Lower lobe of right lung (tissue), 2 donors: ENCODE results near the gene WASL. TPM values are rescaled to one million over a fixed set of nuclear protein-coding genes. Genes with fewer than 3 reads are reported as not detected.
"Not testable (repeated sequence)": the region's sequence is repeated elsewhere in the genome, so short reads cannot be mapped to it uniquely, and the experiment has no call there.

Experiments used
- ATAC-seq, 2 donors: fragments of 200-7000 bp; cut with Tn5 transposase; one replicate each; pipeline ENCODE4 v1.9.1; 2020 to 2022; ENCODE audit warnings: mild to moderate bottlenecking in 2 of 2, moderate library complexity in 2 of 2
- DNase-seq: peaks from one replicate; pipeline ENCODE4 v3.0.0-alpha.2; 2020
- H3K27ac ChIP-seq: fragments of 200-600 bp; one replicate; pipeline ENCODE4 v1.8.0; 2022
- H3K27me3 ChIP-seq: fragments of 200-600 bp; one replicate; pipeline ENCODE4 v1.8.0; 2022; ENCODE audit warnings: low read depth
- H3K36me3 ChIP-seq: fragments of 200-600 bp; one replicate; pipeline ENCODE4 v1.8.0; 2022; ENCODE audit warnings: mild to moderate bottlenecking
- H3K4me1 ChIP-seq: fragments of 200-600 bp; one replicate; pipeline ENCODE4 v1.8.0; 2022
- H3K4me3 ChIP-seq: fragments of 200-600 bp; one replicate; pipeline ENCODE4 v1.8.0; 2022; ENCODE audit warnings: mild to moderate bottlenecking
- H3K9me3 ChIP-seq: fragments of 200-600 bp; one replicate; pipeline ENCODE4 v1.8.0; 2022
- intact Hi-C: fragments of 100-400 bp; cut with DNase I; formaldehyde crosslinking; loops from one replicate; pipeline ENCODE4 v1.11.0; 2022
- total RNA-seq: library from RNA; stranded (reverse); fragmentation: NEBNext Ultra II Directional; extraction: Animal tissue kit (Norgen Biotek cat#: 25700); gene quantifications from one replicate; pipeline ENCODE4 v1.2.1, GENCODE V29; 2021
- TF ChIP-seq, protein P1 (sequence below): fragments of 200-600 bp; IDR thresholded peaks from one replicate; pipeline ENCODE4 v1.8.0; 2022; ENCODE audit warnings: antibody characterized with exemption, mild to moderate bottlenecking
- donor health status: DM: no; HTN: yes; CAD: no; lungs with severe emphysema.

Gene WASL
- total RNA-seq, 1 donor from 2014 or later, result 33.3 TPM

DNA sequence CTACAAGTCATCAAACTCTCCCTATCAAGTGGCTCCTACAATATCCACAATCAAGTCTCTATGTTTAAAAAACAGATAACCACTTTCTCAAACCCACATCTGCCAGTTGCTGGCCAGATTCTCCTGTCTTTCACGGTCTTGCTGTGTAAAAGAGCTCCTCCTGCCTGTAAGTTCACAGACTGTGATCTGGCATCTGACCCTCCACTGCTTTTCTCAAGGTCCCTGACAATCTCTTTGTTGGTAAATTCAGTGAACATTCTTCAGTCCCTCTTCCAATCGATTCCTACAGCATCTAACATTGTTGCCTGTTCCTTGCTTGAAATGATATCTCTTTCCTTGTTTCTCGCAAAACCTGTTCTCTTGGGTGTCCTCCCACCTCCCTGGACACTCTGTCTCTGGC, 111.6 kb downstream of the WASL start:
- ATAC-seq (no peak), DNase-seq (no peak)
- intact Hi-C loops, result no loop called here
- no peak overlapping the region for H3K4me3 ChIP-seq
- no peaks in the 10 kb centered on the region for H3K36me3 ChIP-seq
- no peaks in the 10 kb centered on the region for H3K4me1 ChIP-seq
- H3K27me3 ChIP-seq, result no peaks in the 10 kb centered on the region
- H3K27ac ChIP-seq, result no peak overlapping the region
- TF ChIP-seq, protein P1, sequence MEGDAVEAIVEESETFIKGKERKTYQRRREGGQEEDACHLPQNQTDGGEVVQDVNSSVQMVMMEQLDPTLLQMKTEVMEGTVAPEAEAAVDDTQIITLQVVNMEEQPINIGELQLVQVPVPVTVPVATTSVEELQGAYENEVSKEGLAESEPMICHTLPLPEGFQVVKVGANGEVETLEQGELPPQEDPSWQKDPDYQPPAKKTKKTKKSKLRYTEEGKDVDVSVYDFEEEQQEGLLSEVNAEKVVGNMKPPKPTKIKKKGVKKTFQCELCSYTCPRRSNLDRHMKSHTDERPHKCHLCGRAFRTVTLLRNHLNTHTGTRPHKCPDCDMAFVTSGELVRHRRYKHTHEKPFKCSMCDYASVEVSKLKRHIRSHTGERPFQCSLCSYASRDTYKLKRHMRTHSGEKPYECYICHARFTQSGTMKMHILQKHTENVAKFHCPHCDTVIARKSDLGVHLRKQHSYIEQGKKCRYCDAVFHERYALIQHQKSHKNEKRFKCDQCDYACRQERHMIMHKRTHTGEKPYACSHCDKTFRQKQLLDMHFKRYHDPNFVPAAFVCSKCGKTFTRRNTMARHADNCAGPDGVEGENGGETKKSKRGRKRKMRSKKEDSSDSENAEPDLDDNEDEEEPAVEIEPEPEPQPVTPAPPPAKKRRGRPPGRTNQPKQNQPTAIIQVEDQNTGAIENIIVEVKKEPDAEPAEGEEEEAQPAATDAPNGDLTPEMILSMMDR, result no peak
- H3K9me3 ChIP-seq, result no peaks in the 10 kb centered on the region

DNA sequence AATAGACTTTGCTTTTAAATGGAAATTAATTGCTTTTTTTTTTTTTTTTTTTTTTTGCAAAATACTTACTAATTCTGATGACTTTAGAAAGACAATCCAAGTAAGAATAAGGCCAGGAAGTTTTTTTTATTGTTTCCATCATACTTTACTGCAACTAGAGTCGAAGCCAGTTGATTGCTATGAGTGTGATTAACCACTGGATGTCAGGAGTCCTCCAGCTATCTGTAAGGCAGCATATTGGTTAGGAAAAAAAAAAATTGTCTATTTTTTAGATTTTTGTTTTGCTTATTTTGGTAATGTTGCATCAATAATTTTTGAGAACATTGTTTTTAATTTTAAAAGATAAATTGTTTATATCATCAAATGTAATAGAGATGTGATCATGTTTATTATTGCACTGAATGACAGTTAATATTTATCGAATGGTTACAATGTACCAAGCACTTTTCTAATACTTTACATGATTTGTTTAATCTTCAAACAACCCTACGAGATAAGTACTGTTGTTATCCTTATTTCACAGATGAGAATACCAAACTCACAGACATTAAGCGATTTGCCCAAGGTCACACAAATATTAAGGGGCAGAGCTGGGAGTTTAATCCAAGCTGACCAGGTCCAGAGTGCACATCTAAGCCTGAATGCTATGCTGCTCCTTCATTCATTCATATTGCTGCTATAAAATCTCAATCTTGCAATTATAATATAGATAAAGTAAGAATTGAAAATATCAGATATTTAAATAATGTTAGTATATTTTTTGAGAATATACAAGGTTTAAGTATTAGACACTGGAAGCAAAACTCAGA, 113.0 kb downstream of the WASL start:
- no peak overlapping the region for H3K4me3 ChIP-seq
- ATAC-seq (no peak), DNase-seq (no peak)
- TF ChIP-seq, protein P1, result peak; percentile 51
- H3K36me3 ChIP-seq, result no peaks in the 10 kb centered on the region
- intact Hi-C loops, result no loop called here
- H3K9me3 ChIP-seq, result no peaks in the 10 kb centered on the region
- no peaks in the 10 kb centered on the region for H3K4me1 ChIP-seq
- H3K27me3 ChIP-seq, result no peaks in the 10 kb centered on the region
- H3K27ac ChIP-seq, result no peak overlapping the region

GRCh38 chr7:123634011-123634573, 114.7 kb downstream of the WASL start:
- H3K27ac ChIP-seq, H3K9me3 ChIP-seq, H3K4me1 ChIP-seq, DNase-seq, ATAC-seq, H3K27me3 ChIP-seq, H3K4me3 ChIP-seq, H3K36me3 ChIP-seq, intact Hi-C loops: not testable (repeated sequence)

DNA sequence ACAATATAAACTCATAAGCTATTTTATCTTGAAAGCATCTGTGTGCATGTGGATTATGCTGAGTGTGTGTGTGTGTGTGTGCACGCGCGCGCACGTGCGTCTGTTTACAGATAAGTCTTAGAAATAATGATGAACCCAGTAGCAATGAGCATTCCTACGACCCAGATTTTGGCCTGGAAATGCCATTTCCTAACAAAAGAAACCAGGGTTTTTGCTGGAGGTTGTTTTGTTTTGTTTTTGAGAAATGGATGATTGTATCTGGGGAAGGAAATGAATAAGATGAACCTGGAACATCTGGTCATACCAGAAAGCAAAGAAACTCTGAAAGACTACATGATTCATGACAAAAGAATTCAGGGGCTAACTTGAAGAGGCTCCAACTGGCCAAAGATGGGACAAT, 115.2 kb downstream of the WASL start:
- DNase-seq (no peak), ATAC-seq (no peak)
- no peak overlapping the region for H3K4me3 ChIP-seq
- no peaks in the 10 kb centered on the region for H3K27me3 ChIP-seq
- H3K27ac ChIP-seq, result no peak overlapping the region
- no peaks in the 10 kb centered on the region for H3K36me3 ChIP-seq
- H3K9me3 ChIP-seq, result no peaks in the 10 kb centered on the region
- TF ChIP-seq, protein P1, result no peak
- H3K4me1 ChIP-seq, result no peaks in the 10 kb centered on the region
- intact Hi-C loops, result no loop called here

DNA sequence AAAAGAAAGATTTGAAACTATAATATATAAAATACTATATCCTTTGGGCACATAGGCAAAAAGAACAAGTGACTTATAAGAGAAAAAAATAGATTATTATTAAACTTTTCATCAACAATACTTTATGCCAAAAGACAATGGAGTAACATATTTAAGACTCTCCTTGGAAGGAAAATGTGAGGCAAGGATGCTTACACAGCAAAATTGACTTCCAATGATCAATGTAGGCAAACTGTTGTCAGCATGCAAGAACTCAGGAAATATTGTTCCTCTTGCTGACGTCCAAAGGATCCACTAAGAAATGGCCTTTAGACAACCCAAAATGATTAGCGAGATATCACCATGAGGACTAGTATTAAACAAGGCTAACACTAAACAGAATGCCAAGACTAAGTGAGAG, 116.0 kb downstream of the WASL start:
- Histone ChIP-seq H3K27me3 (no peaks in the 10 kb centered on the region), H3K4me3 (no peak overlapping the region), H3K9me3 (no peaks in the 10 kb centered on the region), H3K4me1 (no peaks in the 10 kb centered on the region), H3K36me3 (no peaks in the 10 kb centered on the region), H3K27ac (no peak overlapping the region)
- intact Hi-C loops, result no loop called here
- no peak for ATAC-seq
- DNase-seq, result no peak
- TF ChIP-seq, protein P1, result no peak

Other genes starting within 250 kb of the WASL start
- 3.2 TPM for gene IQUB, start 214.4 kb downstream of the WASL start, total RNA-seq
- 61.4 TPM for gene NDUFA5, start 191.2 kb downstream of the WASL start, total RNA-seq
- not detected for gene ASB15, start 147.2 kb downstream of the WASL start, total RNA-seq
- not detected for gene LMOD2, start 93.1 kb downstream of the WASL start, total RNA-seq
- gene HYAL4, start 96.2 kb upstream of the WASL start, total RNA-seq, result not detected
- gene SPAM1, start 176.2 kb upstream of the WASL start, total RNA-seq, result not detected